GM12878 (cell line): Measurements from ENCODE around the gene ASIC3. TPM values are rescaled to one million over a fixed set of nuclear protein-coding genes. Genes with fewer than 3 reads are reported as not detected.

Source experiments
- CHD2 ChIP-seq: IDR thresholded peaks from 2 replicates; pipeline ENCODE4 v1.6.1; 2011; ENCODE audit warnings: low read depth, low read length, improper control_type of control experiment, borderline replicate concordance
- CTCF ChIP-seq, 3 experiments: IDR thresholded peaks in 2 of 3; conservative IDR thresholded peaks in 1 of 3; 2 replicates each; pipeline ENCODE4 v1.5.1; 2011; ENCODE audit warnings: low read depth in 3 of 3, low read length in 3 of 3, mild to moderate bottlenecking in 3 of 3, control low read depth in 2 of 3, moderate library complexity in 2 of 3, inconsistent platforms in 1 of 3, mixed read lengths in 1 of 3; ENCODE audit not compliant: control insufficient read depth in 2 of 3, insufficient read depth in 1 of 3; ENCODE audit errors: extremely low read depth in 1 of 3
- GATAD2B ChIP-seq: fragments of 450-650 bp; conservative IDR thresholded peaks from 2 replicates; pipeline ENCODE4 v1.6.1; 2017; ENCODE audit warnings: low read depth, mild to moderate bottlenecking, moderate library complexity
- JUND ChIP-seq: IDR thresholded peaks from 2 replicates; pipeline ENCODE4 v1.6.1; 2012; ENCODE audit warnings: low read depth, mild to moderate bottlenecking, low read length, improper control_type of control experiment, moderate library complexity
- POU2F2 ChIP-seq: IDR thresholded peaks from 3 replicates; pipeline ENCODE4 v1.6.1; 2011; ENCODE audit warnings: low read depth, mild to moderate bottlenecking, low read length, borderline replicate concordance
- RB1 ChIP-seq: fragments of 450-650 bp; formaldehyde crosslinking; IDR thresholded peaks from 2 replicates; pipeline ENCODE4 v1.6.1; 2017; ENCODE audit warnings: mild to moderate bottlenecking, borderline replicate concordance
- SP1 ChIP-seq: IDR thresholded peaks from one replicate; pipeline ENCODE4 v1.6.1; 2011; ENCODE audit warnings: low read depth, low read length
- ZBTB33 ChIP-seq: fragments of 450-650 bp; IDR thresholded peaks from 2 replicates; pipeline ENCODE4 v1.6.1; 2017; ENCODE audit warnings: mild to moderate bottlenecking
- polyA plus RNA-seq, 11 experiments: library from polyadenylated mRNA; depleted of rRNA in 4 of 11; unstranded in 6 of 11; stranded (reverse) in 5 of 11; fragments of >200 nt; fragmentation: Nextera tagmentation in 4 of 11; fragmentation: Illumina TruSeq in 1 of 11; extraction: Ambion mirVana in 4 of 11; extraction: Trizol in 1 of 11; gene quantifications; 1 replicate in 1 of 11; 2 replicates in 10 of 11; pipeline versions ENCODE4 v1.2.1 to v1.2.3, GENCODE V29; 2011 to 2016; ENCODE audit warnings: inconsistent platforms in 2 of 11, missing spikeins in 2 of 11, low read depth in 1 of 11
- total RNA-seq, 4 experiments: library from RNA; depleted of rRNA in 3 of 4; stranded (reverse); fragments of >200 nt in 3 of 4; fragmentation: Illumina TruSeq in 1 of 4; extraction: Trizol in 1 of 4; gene quantifications; 2 replicates each; pipeline versions ENCODE4 v1.2.1 to v1.2.3, GENCODE V29; 2013 to 2021
- TF ChIP-seq, protein P1 (sequence below): IDR thresholded peaks from 2 replicates; pipeline ENCODE4 v1.6.1; 2011; ENCODE audit warnings: low read depth, low read length, improper control_type of control experiment, borderline replicate concordance

The ASIC3 gene
- total and polyA plus RNA-seq, 10 of the 15 experiments (the other 5 are each of a cell fraction or from before 2014, with no cell fraction given) = 0.07 to 1.0 (median 0.44) TPM; not detected in 4

DNA sequence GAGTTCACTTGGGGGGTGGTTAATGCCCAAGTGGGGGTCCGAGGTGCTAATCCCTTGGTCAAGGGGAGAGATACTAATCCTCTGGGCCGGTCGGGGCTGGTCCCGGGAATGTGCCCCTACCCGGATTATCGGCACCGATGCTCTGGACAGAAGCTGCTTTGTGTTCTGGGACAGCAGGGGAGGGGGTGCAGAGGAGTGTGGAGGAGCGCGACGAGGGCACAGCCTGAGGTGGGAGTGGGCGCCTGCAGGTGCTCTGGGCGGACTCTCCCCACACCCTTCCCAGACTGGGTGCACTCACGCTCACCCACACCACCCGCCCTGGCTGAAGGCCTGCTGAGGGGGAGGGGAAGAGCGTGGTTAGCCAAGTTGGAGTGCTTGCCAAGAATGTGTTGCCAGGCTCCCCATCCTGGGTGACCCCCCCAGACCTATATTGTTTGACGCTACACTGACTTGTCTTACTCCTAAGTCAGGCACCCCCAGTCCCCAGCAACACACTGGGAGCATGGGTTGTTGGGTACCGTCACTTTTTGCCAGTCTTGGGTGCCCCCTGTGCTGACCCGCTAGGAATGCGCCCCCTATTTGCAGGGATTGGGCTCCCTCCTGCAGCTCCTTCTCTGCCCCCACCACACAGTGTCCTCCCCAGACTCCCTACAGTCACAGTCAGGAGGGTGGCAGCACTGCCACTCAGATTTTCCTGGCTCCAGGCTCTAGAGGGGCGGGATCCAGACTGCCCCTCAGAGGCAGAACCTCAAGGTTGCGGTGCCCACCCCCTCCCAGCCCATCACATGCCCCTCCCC, 12.3 kb downstream of the ASIC3 start (continued):
- TF ChIP-seq, protein P1, sequence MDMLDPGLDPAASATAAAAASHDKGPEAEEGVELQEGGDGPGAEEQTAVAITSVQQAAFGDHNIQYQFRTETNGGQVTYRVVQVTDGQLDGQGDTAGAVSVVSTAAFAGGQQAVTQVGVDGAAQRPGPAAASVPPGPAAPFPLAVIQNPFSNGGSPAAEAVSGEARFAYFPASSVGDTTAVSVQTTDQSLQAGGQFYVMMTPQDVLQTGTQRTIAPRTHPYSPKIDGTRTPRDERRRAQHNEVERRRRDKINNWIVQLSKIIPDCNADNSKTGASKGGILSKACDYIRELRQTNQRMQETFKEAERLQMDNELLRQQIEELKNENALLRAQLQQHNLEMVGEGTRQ = no peak
- TF ChIP-seq SP1 = no peak
- TF ChIP-seq GATAD2B = 0 out of 2 replicates have a peak, but pooled peaks have one; percentile 22
- no peak for TF ChIP-seq RB1
- peak in 1 of 3 experiments; percentile 6; a peak in 1 of 6 replicates for TF ChIP-seq CTCF (IDR thresholded peaks at IDR 0.05 in 2 of 3, conservative IDR thresholded peaks at IDR 0.05 in 1 of 3; ENCODE audit: control insufficient read depth in 2 of 3, extremely low read depth in 1 of 3, insufficient read depth in 1 of 3, low read depth in 3 of 3, low read length in 3 of 3)
- TF ChIP-seq CHD2 = peak; percentile 53; the same call in 1 of the 2 replicates
- TF ChIP-seq ZBTB33 = no peak
- no peak for TF ChIP-seq JUND
- TF ChIP-seq POU2F2 = no peak
